H9 (cell line): ENCODE data around the gene DHDH. TPM values are rescaled to one million over a fixed set of nuclear protein-coding genes. Genes with fewer than 3 reads are reported as not detected.

Experiments
- DNase-seq: peaks from one replicate; pipeline ENCODE4 v3.0.0-alpha.2; 2017
- H2AFZ ChIP-seq: one replicate; pipeline ENCODE4 v1.6.1; 2013; ENCODE audit warnings: mild to moderate bottlenecking, low read length, control low read depth, moderate library complexity
- H2AK5ac ChIP-seq: 2 replicates; pipeline ENCODE4 v1.6.1; 2013; ENCODE audit warnings: low read length, control low read depth, mixed read lengths; ENCODE audit not compliant: insufficient read length
- H2BK120ac ChIP-seq: one replicate; pipeline ENCODE4 v1.6.1; 2013; ENCODE audit warnings: low read depth, mild to moderate bottlenecking, low read length, control low read depth, inconsistent platforms; ENCODE audit not compliant: poor library complexity, severe bottlenecking
- H2BK12ac ChIP-seq: 2 replicates; pipeline ENCODE4 v1.6.1; 2013; ENCODE audit warnings: low read length, control low read depth, mixed read lengths, low read depth; ENCODE audit not compliant: insufficient read length
- H2BK15ac ChIP-seq: 2 replicates; pipeline ENCODE4 v1.6.1; 2013; ENCODE audit warnings: low read depth, low read length, control low read depth
- H2BK20ac ChIP-seq: one replicate; pipeline ENCODE4 v1.6.1; 2013; ENCODE audit warnings: low read depth, mild to moderate bottlenecking, low read length, control low read depth, inconsistent platforms; ENCODE audit not compliant: poor library complexity, severe bottlenecking
- H2BK5ac ChIP-seq: 2 replicates; pipeline ENCODE4 v1.6.1; 2013; ENCODE audit warnings: low read length, control low read depth, mixed read lengths; ENCODE audit not compliant: insufficient read length
- H3K14ac ChIP-seq: 2 replicates; pipeline ENCODE4 v1.6.1; 2013; ENCODE audit warnings: low read length, control low read depth; ENCODE audit not compliant: insufficient read depth
- H3K18ac ChIP-seq: 2 replicates; pipeline ENCODE4 v1.6.1; 2013; ENCODE audit warnings: low read depth, mild to moderate bottlenecking, mixed read lengths, low read length, control low read depth; ENCODE audit not compliant: insufficient read length
- H3K23ac ChIP-seq: 2 replicates; pipeline ENCODE4 v1.6.1; 2013; ENCODE audit warnings: low read length, control low read depth, mixed read lengths, low read depth; ENCODE audit not compliant: insufficient read length
- H3K23me2 ChIP-seq: 2 replicates; pipeline ENCODE4 v1.6.1; 2013; ENCODE audit warnings: low read depth, mild to moderate bottlenecking, mixed read lengths, low read length, control low read depth; ENCODE audit not compliant: insufficient read length, poor library complexity, severe bottlenecking
- H3K27ac ChIP-seq: 2 replicates; pipeline ENCODE4 v1.5.1; 2013; ENCODE audit warnings: low read length, control low read depth, mixed read lengths, low read depth; ENCODE audit not compliant: insufficient read length
- H3K27me3 ChIP-seq: 2 replicates; pipeline ENCODE4 v1.6.1; 2013; ENCODE audit warnings: low read length, control low read depth, inconsistent platforms; ENCODE audit not compliant: insufficient read depth
- H3K4ac ChIP-seq: 2 replicates; pipeline ENCODE4 v1.6.1; 2013; ENCODE audit warnings: low read depth, mild to moderate bottlenecking, control low read depth, inconsistent platforms, low read length, moderate library complexity
- H3K4me1 ChIP-seq: 2 replicates; pipeline ENCODE4 v1.6.1; 2013; ENCODE audit warnings: low read length, control low read depth, inconsistent platforms; ENCODE audit not compliant: insufficient read depth
- H3K4me2 ChIP-seq: 2 replicates; pipeline ENCODE4 v1.6.1; 2013; ENCODE audit warnings: low read length, control low read depth, mixed read lengths; ENCODE audit not compliant: insufficient read length, insufficient read depth
- H3K56ac ChIP-seq: 2 replicates; pipeline ENCODE4 v1.6.1; 2013; ENCODE audit warnings: low read depth, mild to moderate bottlenecking, mixed read lengths, low read length, control low read depth; ENCODE audit not compliant: insufficient read length
- H3K79me1 ChIP-seq: 2 replicates; pipeline ENCODE4 v1.6.1; 2013; ENCODE audit warnings: low read depth, mild to moderate bottlenecking, moderate library complexity, low read length, control low read depth, inconsistent platforms; ENCODE audit not compliant: insufficient read depth, poor library complexity, severe bottlenecking
- H3K79me2 ChIP-seq: 2 replicates; pipeline ENCODE4 v1.6.1; 2013; ENCODE audit warnings: low read length, control low read depth, inconsistent platforms; ENCODE audit not compliant: insufficient read depth
- H3K9ac ChIP-seq: 2 replicates; pipeline ENCODE4 v1.6.1; 2013; ENCODE audit warnings: low read length, control low read depth, mixed read lengths; ENCODE audit not compliant: insufficient read length; ENCODE audit errors: extremely low read depth
- H3K9me3 ChIP-seq: one replicate; pipeline ENCODE4 v1.6.1; 2013; ENCODE audit warnings: low read depth, low read length, inconsistent platforms; ENCODE audit not compliant: control insufficient read depth
- H3T11ph ChIP-seq: one replicate; pipeline ENCODE4 v1.6.1; 2013; ENCODE audit warnings: mild to moderate bottlenecking, low read length, control low read depth, inconsistent platforms
- H4K20me1 ChIP-seq: one replicate; pipeline ENCODE4 v1.6.1; 2013; ENCODE audit not compliant: control insufficient read depth, insufficient read length, insufficient read depth
- H4K5ac ChIP-seq: 2 replicates; pipeline ENCODE4 v1.6.1; 2013; ENCODE audit warnings: low read depth, mild to moderate bottlenecking, mixed read lengths, low read length, control low read depth; ENCODE audit not compliant: insufficient read length
- H4K8ac ChIP-seq: replicated peaks from 2 replicates; pipeline ENCODE4 v1.6.1; 2013; ENCODE audit warnings: low read length, control low read depth, mixed read lengths, low read depth; ENCODE audit not compliant: insufficient read length
- H4K91ac ChIP-seq: 2 replicates; pipeline ENCODE4 v1.6.1; 2013; ENCODE audit warnings: low read depth, mild to moderate bottlenecking, moderate library complexity, mixed read lengths, low read length, control low read depth; ENCODE audit not compliant: insufficient read length
- H3K27ac Mint-ChIP-seq, 3 experiments: 2 replicates in 2 of 3; 3 replicates in 1 of 3; pipeline ENCODE4 v1.8.0; 2020 to 2021; ENCODE audit warnings: mixed read lengths in 3 of 3, mild to moderate bottlenecking in 1 of 3, moderate library complexity in 1 of 3
- H3K27me3 Mint-ChIP-seq: 2 replicates; pipeline ENCODE4 v1.8.0; 2021; ENCODE audit warnings: low read depth, mild to moderate bottlenecking, moderate library complexity, mixed read lengths
- H3K36me3 Mint-ChIP-seq, 3 experiments: 2 replicates in 2 of 3; 3 replicates in 1 of 3; pipeline ENCODE4 v1.8.0; 2020 to 2021; ENCODE audit warnings: low read depth in 3 of 3, mixed read lengths in 3 of 3; ENCODE audit not compliant: insufficient read depth in 1 of 3
- H3K4me1 Mint-ChIP-seq, 2 experiments: 2 replicates each; pipeline ENCODE4 v1.8.0; 2020; ENCODE audit warnings: mixed read lengths in 2 of 2
- H3K4me3 Mint-ChIP-seq, 2 experiments: 2 replicates in 1 of 2; 3 replicates in 1 of 2; pipeline ENCODE4 v1.8.0; 2020 to 2021; ENCODE audit warnings: mild to moderate bottlenecking in 2 of 2, mixed read lengths in 2 of 2, moderate library complexity in 1 of 2
- H3K9me3 Mint-ChIP-seq, 2 experiments: 2 replicates in 1 of 2; 3 replicates in 1 of 2; pipeline ENCODE4 v1.8.0; 2020; ENCODE audit warnings: mild to moderate bottlenecking in 2 of 2, mixed read lengths in 2 of 2, moderate library complexity in 1 of 2
- WGBS: extraction: QIAGEN DNeasy Blood & Tissue Kit; methylation state at CpG from one replicate; pipeline ENCODE4 v1.1.7; 2013; ENCODE audit warnings: missing lambda C conversion rate, low lambda C conversion rate, mixed read lengths; ENCODE audit not compliant: insufficient read length; ENCODE audit errors: extremely low coverage; 5-methylcytosine and 5-hydroxymethylcytosine counted together
- total RNA-seq: library from RNA; stranded (reverse); gene quantifications from 2 replicates; pipeline ENCODE4 v1.2.1, GENCODE V29; 2021
- TF ChIP-seq, protein P1 (sequence below): fragments of 200-600 bp; sonication (generic); conservative IDR thresholded peaks from 3 replicates; pipeline ENCODE4 v1.8.0; 2021; ENCODE audit warnings: antibody characterized with exemption, mild to moderate bottlenecking

The DHDH gene
- total RNA-seq, 1 experiment from 2014 or later: 2.0 TPM

GRCh38 chr19:48994035-48994386 lies 60.5 kb downstream of the DHDH start:
- H3K4me3 Mint-ChIP-seq: peak overlapping the region; percentile 93 to 95
- H3K9ac ChIP-seq: peak overlapping the region; percentile 40
- H3K23me2 ChIP-seq: peaks cover 8% of the 10 kb centered on the region
- H3K56ac ChIP-seq: no peak overlapping the region
- no peak overlapping the region for H2BK12ac ChIP-seq
- H2BK5ac ChIP-seq: no peak overlapping the region
- peak overlapping the region; percentile 88 for H3K4me2 ChIP-seq
- H3K27ac ChIP-seq: no peak overlapping the region
- no peak overlapping the region for H2BK15ac ChIP-seq
- H3K14ac ChIP-seq: peak overlapping the region; percentile 50; the same call in 1 of the 2 replicates
- no peak overlapping the region for H3K4ac ChIP-seq
- TF ChIP-seq, protein P1, sequence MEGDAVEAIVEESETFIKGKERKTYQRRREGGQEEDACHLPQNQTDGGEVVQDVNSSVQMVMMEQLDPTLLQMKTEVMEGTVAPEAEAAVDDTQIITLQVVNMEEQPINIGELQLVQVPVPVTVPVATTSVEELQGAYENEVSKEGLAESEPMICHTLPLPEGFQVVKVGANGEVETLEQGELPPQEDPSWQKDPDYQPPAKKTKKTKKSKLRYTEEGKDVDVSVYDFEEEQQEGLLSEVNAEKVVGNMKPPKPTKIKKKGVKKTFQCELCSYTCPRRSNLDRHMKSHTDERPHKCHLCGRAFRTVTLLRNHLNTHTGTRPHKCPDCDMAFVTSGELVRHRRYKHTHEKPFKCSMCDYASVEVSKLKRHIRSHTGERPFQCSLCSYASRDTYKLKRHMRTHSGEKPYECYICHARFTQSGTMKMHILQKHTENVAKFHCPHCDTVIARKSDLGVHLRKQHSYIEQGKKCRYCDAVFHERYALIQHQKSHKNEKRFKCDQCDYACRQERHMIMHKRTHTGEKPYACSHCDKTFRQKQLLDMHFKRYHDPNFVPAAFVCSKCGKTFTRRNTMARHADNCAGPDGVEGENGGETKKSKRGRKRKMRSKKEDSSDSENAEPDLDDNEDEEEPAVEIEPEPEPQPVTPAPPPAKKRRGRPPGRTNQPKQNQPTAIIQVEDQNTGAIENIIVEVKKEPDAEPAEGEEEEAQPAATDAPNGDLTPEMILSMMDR: no peak
- no peak overlapping the region for H2AK5ac ChIP-seq
- H3K4me1 ChIP-seq: no peaks in the 10 kb centered on the region; the same call in 1 of the 2 replicates
- H2BK20ac ChIP-seq: no peak overlapping the region
- peaks cover 9% of the 10 kb centered on the region; the same call in 1 of the 2 replicates for H3K79me2 ChIP-seq
- WGBS: no CpG with 5 or more reads among the region's 13 CpGs
- peak overlapping the region; percentile 95 to 99 (median 98); a peak in 6 of 7 replicates for H3K27ac Mint-ChIP-seq
- H2AFZ ChIP-seq: no peak overlapping the region
- peaks cover 5 to 18% (median 17%) of the 10 kb centered on the region in 3 experiments; a peak in 6 of 7 replicates for H3K36me3 Mint-ChIP-seq
- H3K9me3 ChIP-seq: no peaks in the 10 kb centered on the region
- no peak overlapping the region for H4K5ac ChIP-seq
- no peak overlapping the region for H4K8ac ChIP-seq
- no peak for DNase-seq
- no peaks in the 10 kb centered on the region for H3K79me1 ChIP-seq
- H3K9me3 Mint-ChIP-seq: no peaks in the 10 kb centered on the region
- no peak overlapping the region for H4K91ac ChIP-seq
- H3K4me1 Mint-ChIP-seq: peaks cover 31 to 35% of the 10 kb centered on the region in 2 experiments
- no peak overlapping the region for H3T11ph ChIP-seq
- H2BK120ac ChIP-seq: no peak overlapping the region
- no peaks in the 10 kb centered on the region for H3K27me3 ChIP-seq
- H3K27me3 Mint-ChIP-seq: no peaks in the 10 kb centered on the region
- no peak overlapping the region for H3K23ac ChIP-seq
- no peak overlapping the region for H3K18ac ChIP-seq
- H4K20me1 ChIP-seq: no peaks in the 10 kb centered on the region

Other genes with a start within 250 kb of the DHDH start
- gene FUT2, start 237.7 kb upstream of the DHDH start, total RNA-seq: 11.4 and 13.2 TPM in 2 replicates
- gene MAMSTR, start 214.0 kb upstream of the DHDH start, total RNA-seq: 1.4 and 1.6 TPM in 2 replicates
- 2.4 and 2.8 TPM in 2 replicates for gene RASIP1, start 193.1 kb upstream of the DHDH start, total RNA-seq
- 2.6 and 3.7 TPM in 2 replicates for gene IZUMO1, start 186.8 kb upstream of the DHDH start, total RNA-seq
- 15.9 and 16.1 TPM in 2 replicates for gene FUT1, start 181.1 kb upstream of the DHDH start, total RNA-seq
- gene FGF21, start 178.2 kb upstream of the DHDH start, total RNA-seq: 0.55 and 0.90 TPM in 2 replicates
- 30.6 and 32.7 TPM in 2 replicates for gene BCAT2, start 122.7 kb upstream of the DHDH start, total RNA-seq
- gene HSD17B14, start 97.2 kb upstream of the DHDH start, total RNA-seq: 11.2 and 11.6 TPM in 2 replicates
- gene PLEKHA4, start 65.1 kb upstream of the DHDH start, total RNA-seq: 14.3 and 15.3 TPM in 2 replicates
- gene PPP1R15A, start 61.3 kb upstream of the DHDH start, total RNA-seq: 17.2 and 17.5 TPM in 2 replicates
- 0.94 and 1.0 TPM in 2 replicates for gene TULP2, start 35.0 kb upstream of the DHDH start, total RNA-seq
- 125 and 131 TPM in 2 replicates for gene NUCB1, start 33.4 kb upstream of the DHDH start, total RNA-seq
- gene BAX, start 21.2 kb downstream of the DHDH start, total RNA-seq: 310 and 315 TPM in 2 replicates
- gene FTL, start 31.6 kb downstream of the DHDH start, total RNA-seq: 1,244 and 1,245 TPM in 2 replicates
- gene GYS1, start 59.6 kb downstream of the DHDH start, total RNA-seq: 44.3 and 45.6 TPM in 2 replicates
- gene RUVBL2, start 60.2 kb downstream of the DHDH start, total RNA-seq: 130 and 134 TPM in 2 replicates
- gene LHB, start 83.4 kb downstream of the DHDH start, total RNA-seq: not detected in 2 replicates
- gene CGB3, start 90.6 kb downstream of the DHDH start, total RNA-seq: 0.46 TPM in 1 of 2 replicates, not detected in the other
- 0.55 and 0.77 TPM in 2 replicates for gene CGB2, start 98.2 kb downstream of the DHDH start, total RNA-seq
- not detected in 2 replicates for gene CGB1, start 103.2 kb downstream of the DHDH start, total RNA-seq
- not detected in 2 replicates for gene CGB5, start 110.1 kb downstream of the DHDH start, total RNA-seq
- gene CGB8, start 115.4 kb downstream of the DHDH start, total RNA-seq: 0.39 TPM in 1 of 2 replicates, not detected in the other
- 1.2 TPM in 2 replicates for gene CGB7, start 124.0 kb downstream of the DHDH start, total RNA-seq
- 2.1 and 2.3 TPM in 2 replicates for gene NTF4, start 131.1 kb downstream of the DHDH start, total RNA-seq
- gene KCNA7, start 139.0 kb downstream of the DHDH start, total RNA-seq: 0.04 TPM in 2 replicates
- gene SNRNP70, start 151.8 kb downstream of the DHDH start, total RNA-seq: 292 and 295 TPM in 2 replicates
- 3.5 and 4.2 TPM in 2 replicates for gene LIN7B, start 180.7 kb downstream of the DHDH start, total RNA-seq
- 0.72 and 1.1 TPM in 2 replicates for gene C19orf73, start 185.4 kb downstream of the DHDH start, total RNA-seq
- gene PPFIA3, start 185.8 kb downstream of the DHDH start, total RNA-seq: 18.8 and 19.1 TPM in 2 replicates
- gene HRC, start 221.7 kb downstream of the DHDH start, total RNA-seq: 1.8 and 1.9 TPM in 2 replicates
- gene TRPM4, start 224.1 kb downstream of the DHDH start, total RNA-seq: 6.9 and 7.2 TPM in 2 replicates